Ureter (tissue), 1 donor: ENCODE results near the gene KRTAP4-6. TPM values are rescaled to one million over a fixed set of nuclear protein-coding genes. Genes with fewer than 3 reads are reported as not detected.
"Not testable (repeated sequence)": the region's sequence is repeated elsewhere in the genome, so short reads cannot be mapped to it uniquely, and the experiment has no call there.

Experiments used
- DNase-seq: peaks from one replicate; pipeline ENCODE4 v3.0.0-alpha.2; 2020; ENCODE audit warnings: low spot score
- total RNA-seq: library from RNA; stranded (reverse); gene quantifications from one replicate; pipeline ENCODE4 v1.2.4, GENCODE V29; 2023
- donor health status: DM: yes; HTN: yes; CAD: no.

The KRTAP4-6 gene
- total RNA-seq, result not detected

- no peak for DNase-seq
These were observed at the start of gene KRTAP4-6 for GRCh38 chr17:41140360-41141131. KRTAP4-6 (minus strand) TSS chr17:41140544; CDS start chr17:41140487, 57 bp downstream.

DNA sequence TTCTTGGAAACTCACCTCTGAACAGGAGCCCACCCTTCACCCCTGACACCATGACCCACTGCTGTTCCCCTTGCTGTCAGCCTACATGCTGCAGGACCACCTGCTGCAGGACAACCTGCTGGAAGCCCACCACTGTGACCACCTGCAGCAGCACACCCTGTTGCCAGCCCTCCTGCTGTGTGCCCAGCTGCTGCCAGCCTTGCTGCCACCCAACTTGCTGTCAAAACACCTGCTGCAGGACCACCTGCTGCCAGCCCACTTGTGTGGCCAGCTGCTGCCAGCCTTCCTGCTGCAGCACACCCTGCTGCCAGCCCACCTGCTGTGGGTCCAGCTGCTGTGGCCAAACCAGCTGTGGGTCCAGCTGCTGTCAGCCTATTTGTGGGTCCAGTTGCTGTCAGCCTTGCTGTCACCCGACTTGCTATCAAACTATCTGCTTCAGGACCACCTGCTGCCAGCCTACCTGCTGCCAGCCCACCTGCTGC, 49.5 kb upstream of the KRTAP4-6 start, which contains the start of gene KRTAP9-1:
Gene KRTAP9-1 (plus strand): TSS at position 51 of the 482 bp plus-strand sequence. CDS start 0 bp downstream, at position 51.
- not testable (repeated sequence) for DNase-seq

GRCh38 chr17:41186872-41187271, 46.5 kb upstream of the KRTAP4-6 start:
- no peak for DNase-seq

- DNase-seq, result no peak
These were observed 44.7 kb upstream of the KRTAP4-6 start for GRCh38 chr17:41185001-41185400.

- DNase-seq, result no peak
These were observed 44.2 kb upstream of the KRTAP4-6 start, which contains the start of gene KRTAP4-1 for GRCh38 chr17:41184480-41184961. KRTAP4-1 (minus strand) TSS chr17:41184911; CDS start chr17:41184854, 57 bp downstream.

GRCh38 chr17:41178843-41179616, 38.7 kb upstream of the KRTAP4-6 start:
- DNase-seq, result no peak

- DNase-seq, result no peak
These were observed 38.0 kb upstream of the KRTAP4-6 start for GRCh38 chr17:41178341-41178740.

GRCh38 chr17:41177727-41178271, 37.5 kb upstream of the KRTAP4-6 start, which contains the start of gene KRTAP4-2:
KRTAP4-2 (minus strand) TSS chr17:41178221; CDS start chr17:41178164, 57 bp downstream.
- no peak for DNase-seq

DNA sequence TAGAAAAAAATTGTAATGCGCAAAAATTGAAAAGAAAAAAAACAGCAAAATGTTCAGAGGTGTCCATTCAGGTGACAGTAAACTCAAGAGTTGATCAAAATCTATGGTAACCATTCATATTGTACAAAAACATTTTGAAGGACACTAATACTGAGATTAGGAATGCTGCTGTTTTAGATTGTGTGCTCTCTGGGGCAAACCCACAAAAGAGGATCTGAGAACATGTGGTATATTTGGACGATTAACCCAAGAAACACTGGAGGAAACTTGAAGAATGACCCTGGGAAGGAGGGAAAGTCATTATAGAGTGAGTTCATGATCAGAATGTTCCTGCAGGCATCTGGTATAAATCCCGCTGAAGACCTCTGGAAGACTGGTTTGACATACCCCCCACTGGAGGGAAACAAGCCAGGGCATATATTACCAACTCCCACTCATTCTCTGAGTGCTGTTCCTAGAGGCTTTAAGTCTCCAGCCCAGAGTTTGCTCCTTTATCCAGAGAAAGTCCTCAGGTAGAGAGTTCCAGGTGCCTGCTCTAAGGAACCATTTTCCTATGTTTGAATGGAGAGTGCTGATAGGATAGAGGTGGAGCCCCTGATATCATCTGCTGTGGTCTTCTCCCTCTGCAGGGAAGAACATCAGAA, 36.5 kb upstream of the KRTAP4-6 start:
- DNase-seq, result no peak

- no peak for DNase-seq
These were observed 31.5 kb upstream of the KRTAP4-6 start for GRCh38 chr17:41171886-41172285.

- DNase-seq, result no peak
These were observed 27.8 kb upstream of the KRTAP4-6 start, which contains the start of gene KRTAP4-3 for GRCh38 chr17:41168121-41168520. KRTAP4-3 (minus strand) TSS chr17:41168221; CDS start chr17:41168172, 49 bp downstream.

GRCh38 chr17:41167561-41167960, 27.2 kb upstream of the KRTAP4-6 start:
- no peak for DNase-seq

DNA sequence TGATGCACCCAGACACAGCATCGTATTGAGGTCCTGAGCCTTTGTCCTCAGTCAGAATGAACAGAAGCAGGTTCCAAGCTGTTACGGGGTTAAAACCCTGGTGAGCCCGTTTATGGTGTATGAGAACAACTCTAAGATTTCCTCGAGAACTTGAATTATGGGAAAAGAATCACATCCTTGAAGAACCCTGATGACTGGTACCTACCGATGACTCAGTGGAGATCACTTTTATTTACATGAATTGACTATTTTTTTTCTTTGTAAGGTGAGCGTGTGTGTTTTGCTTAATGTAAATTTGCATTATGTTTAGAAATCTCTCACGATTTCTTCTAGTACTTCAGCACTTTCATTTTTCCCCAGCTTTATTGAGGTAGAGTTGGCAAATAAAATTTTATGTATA, 23.5 kb upstream of the KRTAP4-6 start:
- no peak for DNase-seq

- DNase-seq, result no peak
These were observed 20.3 kb upstream of the KRTAP4-6 start, which contains the start of gene KRTAP4-4 for GRCh38 chr17:41160648-41161047. KRTAP4-4 (minus strand) TSS chr17:41160748; CDS start chr17:41160691, 57 bp downstream.

DNA sequence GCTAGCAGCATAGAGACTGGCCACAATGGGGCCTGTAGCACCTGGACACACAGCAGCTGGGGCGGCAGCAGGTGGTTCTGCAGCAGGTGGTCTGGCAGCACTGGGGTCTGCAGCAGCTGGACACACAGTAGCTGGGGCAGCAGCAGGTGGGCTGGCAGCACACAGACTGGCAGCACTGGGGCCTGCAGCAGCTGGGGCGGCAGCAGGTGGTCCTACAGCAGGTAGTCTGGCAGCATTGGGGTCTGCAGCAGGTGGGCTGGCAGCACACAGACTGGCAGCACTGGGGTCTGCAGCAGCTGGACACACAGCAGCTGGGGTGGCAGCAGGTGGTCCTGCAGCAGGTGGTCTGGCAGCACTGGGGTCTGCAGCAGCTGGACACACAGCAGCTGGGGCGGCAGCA, 19.8 kb upstream of the KRTAP4-6 start:
- DNase-seq, result not testable (repeated sequence)

DNA sequence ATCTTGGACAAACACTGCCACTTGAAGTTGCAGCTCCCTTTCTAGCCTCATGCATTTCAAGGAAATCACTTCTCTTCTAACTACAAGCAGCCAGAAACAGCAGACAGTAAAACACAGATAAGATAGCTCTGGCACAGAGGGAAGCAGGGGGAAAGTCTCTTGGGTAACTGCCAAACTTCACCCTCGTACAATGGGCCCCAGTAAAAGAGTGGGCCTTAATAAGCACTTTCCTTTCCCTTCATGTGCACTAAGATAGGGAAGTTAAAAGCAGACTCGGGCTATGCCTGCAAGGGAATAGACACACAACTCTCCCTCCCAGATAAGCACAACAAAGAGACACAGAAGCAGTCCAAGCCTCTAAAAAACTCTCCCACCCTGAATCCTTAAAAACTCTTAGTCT, 13.5 kb upstream of the KRTAP4-6 start:
- no peak for DNase-seq

- no peak for DNase-seq
These were observed 11.2 kb upstream of the KRTAP4-6 start for GRCh38 chr17:41151525-41151924.

- no peak for DNase-seq
These were observed 9.7 kb upstream of the KRTAP4-6 start for GRCh38 chr17:41150026-41150425.

DNA sequence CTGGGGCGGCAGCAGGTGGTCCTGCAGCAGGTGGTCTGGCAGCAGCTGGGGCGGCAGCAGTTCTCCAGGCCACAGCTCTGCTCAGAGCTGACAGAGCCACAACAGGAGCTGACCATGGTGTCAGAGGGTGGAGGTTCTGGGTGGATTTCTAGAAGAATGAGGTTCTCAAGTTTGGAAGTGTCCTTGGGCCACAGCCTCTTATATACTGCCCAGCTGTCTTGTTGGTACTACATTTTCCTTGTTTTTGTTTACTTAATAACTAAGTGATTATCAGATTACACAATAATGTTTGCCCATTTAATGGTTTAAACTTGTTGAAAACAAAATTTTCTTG, 9.3 kb upstream of the KRTAP4-6 start, which contains the start of gene KRTAP4-5:
Gene KRTAP4-5 (minus strand): TSS at position 174 of the 334 bp plus-strand sequence. CDS start 58 bp downstream, at position 116.
- no peak for DNase-seq

GRCh38 chr17:41148971-41149651, 8.8 kb upstream of the KRTAP4-6 start:
- DNase-seq, result not testable (repeated sequence)
